HUES48 (cell line): ENCODE measurements around the gene ZFYVE9.

Source experiments
- H3K27ac ChIP-seq: one replicate; pipeline ENCODE4 v1.7.0; 2013; ENCODE audit warnings: low read depth, low read length, inconsistent platforms
- H3K27me3 ChIP-seq: 2 replicates; pipeline ENCODE4 v1.6.1; 2013; ENCODE audit warnings: mild to moderate bottlenecking, low read length; ENCODE audit not compliant: control insufficient read depth, insufficient read depth
- H3K36me3 ChIP-seq: 2 replicates; pipeline ENCODE4 v1.6.1; 2013; ENCODE audit warnings: low read length; ENCODE audit not compliant: control insufficient read depth, insufficient read depth
- H3K4me1 ChIP-seq: 2 replicates; pipeline ENCODE4 v1.6.1; 2013; ENCODE audit warnings: mild to moderate bottlenecking, low read length; ENCODE audit not compliant: control insufficient read depth, insufficient read depth
- H3K4me3 ChIP-seq: 2 replicates; pipeline ENCODE4 v1.5.1; 2013; ENCODE audit warnings: mild to moderate bottlenecking, low read depth, low read length
- H3K9ac ChIP-seq: 2 replicates; pipeline ENCODE4 v1.6.1; 2013; ENCODE audit warnings: mild to moderate bottlenecking, low read depth, low read length, moderate library complexity
- H3K9me3 ChIP-seq: 2 replicates; pipeline ENCODE4 v1.6.1; 2013; ENCODE audit warnings: low read length; ENCODE audit not compliant: control insufficient read depth, insufficient read depth

The ZFYVE9 gene

GRCh38 chr1:52385376-52385775 is 243.5 kb downstream of the ZFYVE9 start:
- Histone ChIP-seq H3K36me3 (peaks cover 99% of the 10 kb centered on the region), H3K9ac (no peak overlapping the region), H3K9me3 (no peaks in the 10 kb centered on the region), H3K4me3 (no peak overlapping the region), H3K4me1 (no peaks in the 10 kb centered on the region), H3K27me3 (no peaks in the 10 kb centered on the region), H3K27ac (no peak overlapping the region)

DNA sequence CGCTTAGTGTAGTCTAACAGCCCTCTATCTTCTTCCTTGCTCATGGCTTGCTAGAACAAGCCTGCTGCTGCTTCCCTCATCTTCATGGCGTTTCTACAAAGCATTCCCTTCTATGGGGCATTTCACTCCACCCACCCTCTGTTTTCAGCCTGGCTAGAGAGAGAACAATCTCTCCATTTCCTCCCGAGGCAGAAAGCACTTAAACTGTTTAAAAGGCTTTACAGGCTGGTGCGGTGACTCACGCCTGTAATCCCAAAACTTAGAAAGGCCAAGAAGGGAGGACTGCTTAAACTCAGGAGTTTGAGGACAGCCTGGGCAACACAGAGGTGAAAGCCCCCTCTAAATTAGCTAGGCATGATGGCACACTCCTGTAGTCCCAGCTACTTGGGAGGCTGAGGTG is 244.6 kb downstream of the ZFYVE9 start:
- Histone ChIP-seq H3K9ac (no peak overlapping the region), H3K27me3 (no peaks in the 10 kb centered on the region), H3K9me3 (no peaks in the 10 kb centered on the region), H3K36me3 (peaks cover 94% of the 10 kb centered on the region), H3K27ac (no peak overlapping the region), H3K4me1 (no peaks in the 10 kb centered on the region), H3K4me3 (no peak overlapping the region)

- no peak overlapping the region for H3K27ac ChIP-seq
- no peaks in the 10 kb centered on the region for H3K9me3 ChIP-seq
- H3K36me3 ChIP-seq, result peaks cover 91% of the 10 kb centered on the region
- H3K27me3 ChIP-seq, result no peaks in the 10 kb centered on the region
- H3K4me1 ChIP-seq, result no peaks in the 10 kb centered on the region
- no peak overlapping the region for H3K9ac ChIP-seq
- no peak overlapping the region for H3K4me3 ChIP-seq
These were observed 251.3 kb downstream of the ZFYVE9 start for GRCh38 chr1:52393174-52393573.
